Dermis microvascular lymphatic vessel endothelial cell (primary cell): Measurements from ENCODE around the gene MAP2. TPM values are rescaled to one million over a fixed set of nuclear protein-coding genes. Genes with fewer than 3 reads are reported as not detected.
"Not testable (repeated sequence)": the region's sequence is repeated elsewhere in the genome, so short reads cannot be mapped to it uniquely, and the experiment has no call there.

Experiments
- DNase-seq, 2 donors: peaks; one replicate each; pipeline versions ENCODE4 v3.0.0 to v3.0.0-alpha.2; 2010; ENCODE audit warnings: low read depth in 2 of 2
- total RNA-seq: library from RNA; depleted of rRNA; stranded (reverse); fragments of >200 nt; gene quantifications from 2 replicates; pipeline ENCODE4 v1.2.1, GENCODE V29; 2014

The MAP2 gene
- total RNA-seq, 1 donor from 2014 or later, result 11.2 TPM

DNA sequence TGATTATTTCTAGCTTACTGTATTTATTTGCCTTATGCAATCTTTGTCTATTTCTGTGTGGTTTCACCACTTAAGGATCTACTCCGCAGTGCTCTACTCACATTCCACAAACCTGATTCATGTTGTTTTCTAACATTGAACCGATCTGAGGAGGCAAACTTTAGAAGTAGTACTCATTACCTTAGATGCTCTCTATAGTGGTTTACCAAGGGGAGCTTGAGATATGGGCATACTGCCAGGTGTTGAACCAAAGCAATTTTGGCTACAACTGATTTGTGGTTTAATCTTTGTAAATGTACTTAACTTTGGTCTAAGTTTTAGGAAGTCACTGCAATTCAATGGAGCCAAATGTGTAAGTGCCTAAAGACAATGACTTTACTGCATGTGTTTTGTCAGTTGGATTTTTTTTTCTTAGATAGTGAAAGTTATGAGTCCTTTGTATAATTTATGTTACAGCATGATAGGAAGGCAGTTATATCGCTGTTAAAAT, 50.1 kb downstream of the MAP2 start:
- DNase-seq, result peak in 1 of 2 donors; percentile 64

DNA sequence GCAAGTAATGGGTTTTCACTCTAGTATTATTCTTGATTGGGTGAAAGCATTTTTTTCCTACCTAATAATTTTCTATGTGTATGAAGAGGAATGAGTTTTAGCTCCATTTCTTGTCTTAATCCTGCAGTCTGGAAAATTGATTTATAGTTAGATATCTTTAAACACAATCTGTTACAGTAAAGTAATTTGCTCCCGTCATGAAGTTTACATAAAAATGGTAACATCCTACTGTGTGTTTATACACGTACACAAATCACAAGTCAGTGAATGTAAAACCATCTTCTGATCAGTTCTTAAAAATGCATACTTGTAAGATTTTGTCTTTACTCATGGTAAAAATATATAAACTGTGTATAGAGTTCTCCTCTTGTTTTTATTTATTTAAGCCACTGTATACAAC, 51.1 kb downstream of the MAP2 start:
- DNase-seq, result no peak

GRCh38 chr2:209476367-209477208, 52.7 kb downstream of the MAP2 start:
- DNase-seq, result peak in 1 of 2 donors; percentile 85

GRCh38 chr2:209492296-209492695, 68.4 kb downstream of the MAP2 start:
- not testable (repeated sequence) for DNase-seq

DNA sequence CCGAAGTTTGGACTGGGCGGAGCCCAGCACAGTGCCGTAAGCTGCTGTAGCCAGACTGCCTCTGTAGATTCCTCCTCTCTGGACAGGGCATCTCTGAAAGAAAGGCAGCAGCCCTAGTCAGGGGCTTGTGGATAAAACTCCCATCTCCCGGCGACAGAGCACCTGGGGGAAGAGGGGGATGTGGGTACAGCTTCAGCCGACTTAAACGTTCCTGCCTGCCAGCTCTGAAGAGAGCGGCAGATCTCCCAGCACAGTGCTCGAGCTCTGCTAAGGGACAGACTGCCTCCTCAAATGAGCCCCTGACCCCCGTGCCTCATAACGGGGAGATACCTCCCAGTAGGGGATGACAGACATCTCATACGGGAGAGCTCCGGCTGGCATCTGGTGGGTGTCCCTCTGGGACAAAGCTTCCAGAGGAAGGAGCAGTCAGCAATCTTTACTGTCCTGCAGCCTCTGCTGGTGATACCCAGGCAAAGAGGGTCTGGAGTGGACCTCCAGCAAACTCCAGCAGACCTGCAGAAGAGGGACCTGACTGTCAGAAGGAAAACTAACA, 71.3 kb downstream of the MAP2 start:
- peak in 1 of 2 donors; percentile 33 for DNase-seq

- peak; percentile 95 to 99 for DNase-seq
These were observed 72.2 kb downstream of the MAP2 start for GRCh38 chr2:209495855-209496585.

DNA sequence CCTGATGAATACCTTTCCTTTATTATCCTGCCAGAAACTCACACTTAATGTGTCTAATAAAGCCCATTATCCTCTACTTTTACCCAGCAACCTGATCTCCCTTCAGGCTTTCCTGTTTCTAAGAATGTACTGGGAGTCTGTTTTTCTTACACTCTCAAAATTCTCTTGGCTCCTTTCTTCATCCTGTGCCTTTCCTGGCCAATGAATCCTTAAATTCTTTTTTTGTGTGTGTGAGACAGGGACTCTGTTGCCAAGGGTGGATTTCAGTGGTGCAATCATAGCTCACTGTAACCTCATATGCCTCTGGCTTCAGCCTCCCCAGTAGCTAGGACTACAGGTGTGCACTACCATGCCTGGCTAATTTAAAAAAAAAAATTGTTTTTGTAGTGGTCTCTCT, 72.7 kb downstream of the MAP2 start:
- peak in 1 of 2 donors; percentile 69 for DNase-seq

GRCh38 chr2:209498614-209499013, 74.8 kb downstream of the MAP2 start:
- DNase-seq, result no peak

DNA sequence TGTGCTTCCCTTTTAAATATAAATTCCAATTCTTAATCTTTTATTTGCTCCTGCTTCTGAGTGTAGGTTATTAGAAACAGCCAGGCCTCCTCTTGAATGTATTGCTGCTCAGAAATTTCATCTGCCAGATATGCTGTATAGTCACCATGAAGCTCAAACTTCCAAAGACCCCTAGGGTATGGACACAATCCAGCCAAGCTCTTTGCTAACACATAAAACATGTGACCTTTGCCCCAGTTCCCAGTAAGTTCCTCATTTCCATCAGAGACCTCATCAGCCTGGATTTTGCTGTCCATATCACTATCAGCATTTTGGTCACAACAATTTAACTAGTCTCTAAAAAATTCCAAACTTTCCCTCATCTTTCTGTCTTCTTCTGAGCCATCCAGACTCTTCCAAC, 75.2 kb downstream of the MAP2 start:
- DNase-seq, result no peak

DNA sequence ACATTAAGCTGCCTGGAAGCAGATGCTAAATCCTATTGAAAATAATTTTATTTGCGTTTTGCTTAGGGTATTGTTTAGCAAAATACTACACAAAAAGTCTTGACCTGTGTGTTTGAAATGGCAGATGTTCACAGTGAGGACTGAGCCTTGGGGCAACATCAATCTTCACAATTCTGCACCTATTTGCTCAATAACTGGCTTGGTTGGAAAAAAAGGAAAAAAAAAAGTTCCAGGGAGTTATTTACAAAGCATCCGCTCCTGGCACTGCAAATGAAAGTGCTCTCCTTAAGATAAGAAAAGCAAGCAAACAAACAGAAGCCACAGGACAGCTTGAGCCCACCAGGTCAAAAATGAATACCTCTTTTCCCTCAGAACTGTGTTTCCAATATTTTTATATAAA, 77.7 kb downstream of the MAP2 start:
- no peak for DNase-seq

DNA sequence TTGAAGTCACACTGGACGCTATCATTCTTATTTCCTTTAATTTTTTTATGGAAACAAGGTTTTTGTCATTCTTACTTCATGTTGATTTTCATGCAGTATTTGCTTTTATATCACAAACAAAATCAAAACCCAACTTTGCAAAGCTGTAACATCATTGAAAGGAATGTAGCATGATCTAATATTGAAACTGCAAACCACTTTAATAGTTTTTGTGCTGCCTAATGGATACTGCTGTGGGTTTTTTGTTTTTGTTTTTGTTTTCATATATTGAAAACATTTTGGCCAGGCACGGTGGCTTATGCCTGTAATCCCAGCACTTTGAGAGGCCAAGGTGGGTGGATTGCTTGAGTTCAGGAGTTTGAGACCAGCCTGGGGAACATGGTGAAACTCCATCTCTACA, 81.6 kb downstream of the MAP2 start:
- DNase-seq, result no peak

GRCh38 chr2:209508255-209508654, 84.4 kb downstream of the MAP2 start:
- DNase-seq, result no peak

GRCh38 chr2:209511637-209512036, 87.8 kb downstream of the MAP2 start:
- DNase-seq, result no peak

DNA sequence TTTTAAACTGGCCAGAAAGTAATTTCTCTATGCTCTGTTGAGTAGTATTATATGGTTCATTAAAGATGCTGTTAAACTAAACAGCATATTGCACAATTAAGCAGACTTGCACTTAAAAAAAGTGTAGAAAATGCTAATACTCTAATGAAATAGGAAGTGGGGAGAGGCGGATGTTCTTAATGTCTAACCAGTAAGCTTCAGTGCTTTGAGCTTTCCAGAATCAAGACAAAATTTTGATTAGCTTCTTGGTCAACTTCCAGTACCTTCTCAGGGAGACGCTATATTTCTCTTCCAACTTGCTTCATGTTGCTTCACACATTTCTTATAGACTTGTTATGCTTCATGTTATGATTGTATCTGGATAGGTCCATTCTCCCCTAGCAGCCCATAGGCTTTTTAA, 89.1 kb downstream of the MAP2 start:
- DNase-seq, result no peak

- DNase-seq, result no peak
These were observed 93.6 kb downstream of the MAP2 start for GRCh38 chr2:209517436-209517835.

GRCh38 chr2:209519271-209519670, 95.4 kb downstream of the MAP2 start:
- no peak for DNase-seq

DNA sequence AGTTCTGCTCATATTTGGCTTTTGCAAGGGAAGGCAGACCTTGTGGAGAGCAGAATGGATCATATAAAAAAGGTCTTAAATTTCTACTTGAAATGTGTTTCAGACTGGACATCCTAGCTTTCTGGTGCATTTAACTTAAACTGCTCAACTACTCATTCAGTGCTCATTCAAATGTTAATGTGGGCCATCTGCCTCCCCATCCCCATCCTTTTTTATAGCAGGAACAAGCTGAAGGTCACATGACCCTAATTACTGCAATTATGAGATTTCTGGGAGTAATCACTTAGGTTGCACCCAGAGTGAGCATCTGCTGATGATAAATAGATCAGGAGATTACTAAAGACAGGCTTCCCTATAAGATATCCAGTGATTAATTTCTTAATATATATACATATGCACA, 96.1 kb downstream of the MAP2 start:
- no peak for DNase-seq

- no peak for DNase-seq
These were observed 99.3 kb downstream of the MAP2 start for GRCh38 chr2:209523041-209523740.

GRCh38 chr2:209523867-209524266, 100.0 kb downstream of the MAP2 start:
- DNase-seq, result peak in 1 of 2 donors; percentile 32

- DNase-seq, result peak in 1 of 2 donors; percentile 11
These were observed 101.5 kb downstream of the MAP2 start for GRCh38 chr2:209525331-209525730.

GRCh38 chr2:209525834-209526281, 102.0 kb downstream of the MAP2 start:
- peak; percentile 22 to 80 for DNase-seq

GRCh38 chr2:209526561-209526960, 102.7 kb downstream of the MAP2 start:
- DNase-seq, result peak in 1 of 2 donors; percentile 20
